H1 (cell line): ENCODE results near the gene CD79A. TPM values are rescaled to one million over a fixed set of nuclear protein-coding genes. Genes with fewer than 3 reads are reported as not detected.

Experiments used
- JUND ChIP-seq: IDR thresholded peaks from 2 replicates; pipeline ENCODE4 v1.6.1; 2011; ENCODE audit warnings: mild to moderate bottlenecking, improper control_type of control experiment, low read length
- KDM4A ChIP-seq: IDR thresholded peaks from one replicate; pipeline ENCODE4 v1.7.1; 2012; ENCODE audit warnings: low read depth, mild to moderate bottlenecking, moderate library complexity, low read length, inconsistent platforms; ENCODE audit not compliant: severe bottlenecking
- MAFK ChIP-seq: IDR thresholded peaks from 2 replicates; pipeline ENCODE4 v1.6.1; 2012; ENCODE audit warnings: low read depth, mild to moderate bottlenecking, improper control_type of control experiment, low read length
- POU5F1 ChIP-seq: IDR thresholded peaks from 2 replicates; pipeline ENCODE4 v1.6.1; 2011; ENCODE audit warnings: low read depth, mild to moderate bottlenecking, low read length, moderate library complexity
- SAP30 ChIP-seq: fragments of 300-600 bp; sonication (generic); IDR thresholded peaks from 2 replicates; pipeline ENCODE4 v1.7.1; 2012; ENCODE audit warnings: low read length, moderate library complexity, mild to moderate bottlenecking, inconsistent platforms; ENCODE audit not compliant: insufficient read depth, insufficient replicate concordance
- SP2 ChIP-seq: IDR thresholded peaks from 2 replicates; pipeline ENCODE4 v1.6.1; 2012; ENCODE audit warnings: mild to moderate bottlenecking, low read length, inconsistent platforms
- TAF7 ChIP-seq: optimal IDR thresholded peaks from 2 replicates; pipeline ENCODE3; 2011; ENCODE audit warnings: low read depth, mild to moderate bottlenecking, inconsistent platforms, low read length, moderate library complexity, borderline replicate concordance
- TEAD4 ChIP-seq: IDR thresholded peaks from 2 replicates; pipeline ENCODE4 v1.6.1; 2012; ENCODE audit warnings: low read depth, low read length, inconsistent platforms, mixed read lengths
- polyA plus RNA-seq, 7 experiments: library from polyadenylated mRNA; depleted of rRNA in 3 of 7; stranded (reverse) in 5 of 7; unstranded in 2 of 7; fragments of >200 nt in 5 of 7; fragments of 200-250 nt in 2 of 7; gene quantifications; 1 replicate in 5 of 7; 2 replicates in 1 of 7; 4 replicates in 1 of 7; pipeline versions ENCODE4 v1.2.1 to v1.2.3, GENCODE V29; 2011 to 2013; ENCODE audit warnings: missing spikeins in 2 of 7, mixed read lengths in 2 of 7
- total RNA-seq: library from RNA; stranded (reverse); fragmentation: NEBNext Ultra II Directional; extraction: Animal tissue kit (Norgen Biotek cat#: 25700); gene quantifications from 2 replicates; pipeline ENCODE4 v1.2.1, GENCODE V29; 2021

The CD79A gene
- total and polyA plus RNA-seq, 2 of the 8 experiments (the other 6 are each of a cell fraction or from before 2014, with no cell fraction given): 0.54 to 0.77 TPM

DNA sequence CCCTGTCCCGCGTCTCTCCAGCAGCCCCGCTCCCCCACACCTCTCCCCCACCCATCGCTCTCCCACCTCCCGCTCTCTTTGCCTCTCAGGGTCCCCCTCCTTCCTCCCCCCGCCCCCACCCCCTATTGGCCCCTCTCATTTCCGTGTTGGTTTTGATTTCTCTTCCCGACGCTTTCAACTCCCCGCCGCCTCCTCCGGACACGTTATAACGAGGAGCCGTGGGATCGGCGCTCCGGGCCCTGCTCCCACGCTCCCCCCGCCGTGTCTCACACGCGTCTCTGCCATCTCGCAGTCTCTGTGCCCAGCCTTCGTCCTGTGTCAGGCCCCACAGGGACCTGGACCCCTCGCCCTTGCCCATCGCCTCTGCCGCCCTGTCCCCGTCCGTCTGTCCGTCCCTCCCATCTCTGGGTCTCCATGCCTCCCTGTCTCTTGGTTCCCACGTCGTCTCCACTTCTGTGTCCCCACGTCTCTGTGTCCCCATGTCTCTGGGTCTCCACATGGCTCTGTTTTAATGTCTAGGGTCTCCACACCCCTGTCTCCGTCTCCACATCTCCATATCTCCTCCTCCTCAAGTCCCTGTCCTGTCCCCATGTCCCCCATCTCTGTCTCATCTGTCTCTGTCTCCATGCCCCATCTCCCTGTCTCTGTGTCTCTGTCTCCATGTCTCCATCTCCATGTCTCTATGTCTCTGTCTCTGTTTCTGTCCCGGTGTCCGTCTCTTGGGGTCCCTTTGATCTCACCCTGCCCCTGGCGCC, 38.1 kb downstream of the CD79A start (continued):
- TF ChIP-seq TEAD4 (no peak), MAFK (no peak), JUND (no peak), POU5F1 (no peak), KDM4A (no peak), SP2 (no peak), TAF7 (no peak), SAP30 (no peak)
